K562 treated with DMSO at 1 percent for 4 hours (cell line): ENCODE measurements around the gene EML6. TPM values are rescaled to one million over a fixed set of nuclear protein-coding genes. Genes with fewer than 3 reads are reported as not detected.

Experiments
- total RNA-seq: library from RNA; unstranded; fragments of 300-600 nt; gene quantifications from 2 replicates; pipeline ENCODE4 v1.2.3, GENCODE V29; 2022; ENCODE audit not compliant: insufficient read depth

The EML6 gene
- total RNA-seq, result 0.77 TPM in 1 of 2 replicates, not detected in the other

DNA sequence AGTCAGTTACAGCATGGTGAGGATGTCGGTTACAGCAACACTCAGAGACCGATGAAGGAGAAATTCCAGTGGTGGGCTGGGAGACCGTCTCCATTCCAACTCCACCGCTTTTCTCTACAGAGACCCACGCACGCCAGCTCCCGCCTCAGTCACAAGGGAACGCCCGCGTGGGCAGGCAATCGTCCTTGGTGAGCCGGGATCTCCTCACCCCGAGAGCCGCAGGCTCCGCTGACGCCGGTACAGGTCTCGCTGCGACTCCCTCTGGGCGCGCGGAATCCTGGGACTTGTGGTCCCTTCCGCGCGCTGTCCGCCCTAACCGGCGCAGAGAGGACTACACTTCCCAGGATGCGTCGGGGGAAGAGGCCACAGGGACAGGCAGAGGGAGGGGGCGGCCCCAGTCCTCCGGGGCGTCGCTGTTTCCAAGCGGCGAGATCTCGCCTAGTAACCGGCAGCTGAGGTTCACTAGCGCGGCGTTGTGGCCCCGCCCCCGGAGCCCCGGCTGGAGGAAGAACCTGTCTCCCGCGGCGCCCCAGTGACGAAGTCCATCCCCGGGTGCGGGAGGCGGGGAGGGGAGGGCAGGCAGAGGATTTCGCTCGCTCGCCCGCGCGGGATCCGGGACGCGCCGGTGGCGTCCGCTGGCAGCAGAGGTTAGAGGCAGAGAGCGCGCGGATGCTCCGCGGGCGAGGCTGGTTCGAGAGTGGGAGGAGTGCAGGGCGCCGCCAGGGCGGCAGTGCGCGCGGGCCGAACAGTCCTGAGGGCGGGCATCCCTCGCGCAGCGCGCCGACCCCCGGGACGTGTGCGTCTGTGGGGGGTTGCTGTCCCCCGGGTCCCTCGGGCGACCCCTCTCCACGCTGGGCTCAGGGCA is at the start of gene EML6:
Gene EML6 (plus strand): TSS at position 532 of the 865 bp plus-strand sequence. CDS start 1,400 bp downstream, outside the sequence.

